OCI-LY7 (cell line): ENCODE data around the gene MSH3.

ENCODE experiments used
- CTCF ChIP-seq: fragments of 200-600 bp; sonication (generic); conservative IDR thresholded peaks from 2 replicates; pipeline ENCODE4 v1.5.1; 2014; ENCODE audit warnings: mild to moderate bottlenecking, antibody characterized with exemption, low read length, moderate library complexity, mixed read lengths
- EZH2phosphoT487 ChIP-seq: fragments of 200-600 bp; sonication (generic); IDR thresholded peaks from 2 replicates; pipeline ENCODE4 v1.6.1; 2018; ENCODE audit warnings: low read depth, borderline replicate concordance, mild to moderate bottlenecking, mixed run types, antibody characterized with exemption, low read length, moderate library complexity, mixed read lengths

- no peak for TF ChIP-seq EZH2phosphoT487
- TF ChIP-seq CTCF, result no peak
Observed at GRCh38 chr5:80607832-80608231, 46.6 kb upstream of the MSH3 start.
